IgD-negative memory B cell (primary cell): ENCODE measurements around the gene ALMS1. TPM values are rescaled to one million over a fixed set of nuclear protein-coding genes. Genes with fewer than 3 reads are reported as not detected.
"Not testable (repeated sequence)": the region's sequence is repeated elsewhere in the genome, so short reads cannot be mapped to it uniquely, and the experiment has no call there.

ENCODE experiments used
- H3K27ac Mint-ChIP-seq, 3 donors: one replicate each; pipeline ENCODE4 v1.8.0; 2020 to 2022; ENCODE audit warnings: mild to moderate bottlenecking in 3 of 3, mixed read lengths in 3 of 3, moderate library complexity in 1 of 3
- H3K27me3 Mint-ChIP-seq: one replicate; pipeline ENCODE4 v1.8.0; 2021; ENCODE audit warnings: mixed read lengths
- H3K36me3 Mint-ChIP-seq: one replicate; pipeline ENCODE4 v1.8.0; 2020; ENCODE audit warnings: mild to moderate bottlenecking, mixed read lengths
- H3K4me1 Mint-ChIP-seq, 3 donors: one replicate each; pipeline ENCODE4 v1.8.0; 2020 to 2022; ENCODE audit warnings: mixed read lengths in 3 of 3, mild to moderate bottlenecking in 1 of 3
- H3K4me3 Mint-ChIP-seq, 4 donors: one replicate each; pipeline ENCODE4 v1.8.0; 2020 to 2022; ENCODE audit warnings: mild to moderate bottlenecking in 4 of 4, mixed read lengths in 4 of 4, moderate library complexity in 3 of 4
- H3K9me3 Mint-ChIP-seq, 3 donors: one replicate each; pipeline ENCODE4 v1.8.0; 2020 to 2021; ENCODE audit warnings: mixed read lengths in 3 of 3, mild to moderate bottlenecking in 1 of 3
- polyA plus RNA-seq: library from polyadenylated mRNA; unstranded; fragments of 300-500 nt; fragmentation: Illumina TruSeq; gene quantifications from one replicate; pipeline ENCODE4 v1.2.3, GENCODE V29; 2021

ALMS1 gene
- polyA plus RNA-seq, 1 donor from 2014 or later, result 2.3 TPM

GRCh38 chr2:73603099-73603588, 217.5 kb downstream of the ALMS1 start:
- not testable (repeated sequence) for H3K4me1 Mint-ChIP-seq, H3K4me3 Mint-ChIP-seq, H3K9me3 Mint-ChIP-seq, H3K27ac Mint-ChIP-seq, H3K27me3 Mint-ChIP-seq
- peaks cover 14% of the 10 kb centered on the region for H3K36me3 Mint-ChIP-seq

- H3K4me1 Mint-ChIP-seq, H3K36me3 Mint-ChIP-seq, H3K9me3 Mint-ChIP-seq, H3K27me3 Mint-ChIP-seq, H3K27ac Mint-ChIP-seq, H3K4me3 Mint-ChIP-seq: not testable (repeated sequence)
Measured at GRCh38 chr2:73604589-73604988, 219.0 kb downstream of the ALMS1 start.

- no peaks in the 10 kb centered on the region for H3K9me3 Mint-ChIP-seq
- H3K4me3 Mint-ChIP-seq, result no peak overlapping the region
- no peaks in the 10 kb centered on the region for H3K4me1 Mint-ChIP-seq
- no peak overlapping the region for H3K27ac Mint-ChIP-seq
- H3K36me3 Mint-ChIP-seq, result peaks cover 7% of the 10 kb centered on the region
- H3K27me3 Mint-ChIP-seq, result no peaks in the 10 kb centered on the region
Measured at GRCh38 chr2:73610111-73610510, 224.5 kb downstream of the ALMS1 start.

- Mint-ChIP-seq H3K36me3 (peaks cover 4% of the 10 kb centered on the region), H3K4me1 (no peaks in the 10 kb centered on the region), H3K4me3 (no peak overlapping the region), H3K9me3 (no peaks in the 10 kb centered on the region), H3K27me3 (no peaks in the 10 kb centered on the region), H3K27ac (no peak overlapping the region)
Measured at GRCh38 chr2:73611193-73611592, 225.6 kb downstream of the ALMS1 start.

- no peak overlapping the region for H3K4me3 Mint-ChIP-seq
- no peaks in the 10 kb centered on the region for H3K27me3 Mint-ChIP-seq
- H3K36me3 Mint-ChIP-seq, result peaks cover 2% of the 10 kb centered on the region
- no peak overlapping the region for H3K27ac Mint-ChIP-seq
- no peaks in the 10 kb centered on the region for H3K4me1 Mint-ChIP-seq
- H3K9me3 Mint-ChIP-seq, result no peaks in the 10 kb centered on the region
Measured at GRCh38 chr2:73611867-73612266, 226.2 kb downstream of the ALMS1 start.

GRCh38 chr2:73614105-73614504, 228.5 kb downstream of the ALMS1 start:
- H3K4me1 Mint-ChIP-seq, result no peaks in the 10 kb centered on the region
- H3K36me3 Mint-ChIP-seq, result no peaks in the 10 kb centered on the region
- H3K9me3 Mint-ChIP-seq, result no peaks in the 10 kb centered on the region
- H3K27ac Mint-ChIP-seq, result no peak overlapping the region
- no peak overlapping the region for H3K4me3 Mint-ChIP-seq
- no peaks in the 10 kb centered on the region for H3K27me3 Mint-ChIP-seq

GRCh38 chr2:73614997-73615396, 229.4 kb downstream of the ALMS1 start:
- H3K27me3 Mint-ChIP-seq, result no peaks in the 10 kb centered on the region
- no peak overlapping the region for H3K4me3 Mint-ChIP-seq
- no peaks in the 10 kb centered on the region for H3K36me3 Mint-ChIP-seq
- no peaks in the 10 kb centered on the region for H3K4me1 Mint-ChIP-seq
- no peaks in the 10 kb centered on the region for H3K9me3 Mint-ChIP-seq
- H3K27ac Mint-ChIP-seq, result no peak overlapping the region

GRCh38 chr2:73619925-73620324, 234.3 kb downstream of the ALMS1 start:
- not testable (repeated sequence) for H3K4me3 Mint-ChIP-seq, H3K27me3 Mint-ChIP-seq, H3K36me3 Mint-ChIP-seq, H3K27ac Mint-ChIP-seq, H3K4me1 Mint-ChIP-seq, H3K9me3 Mint-ChIP-seq

- not testable (repeated sequence) for H3K4me1 Mint-ChIP-seq, H3K4me3 Mint-ChIP-seq, H3K27ac Mint-ChIP-seq, H3K36me3 Mint-ChIP-seq, H3K9me3 Mint-ChIP-seq, H3K27me3 Mint-ChIP-seq
Measured at GRCh38 chr2:73624036-73624435, 238.4 kb downstream of the ALMS1 start.

GRCh38 chr2:73624625-73625024, 239.0 kb downstream of the ALMS1 start:
- not testable (repeated sequence) for H3K27me3 Mint-ChIP-seq, H3K4me1 Mint-ChIP-seq, H3K4me3 Mint-ChIP-seq, H3K36me3 Mint-ChIP-seq, H3K27ac Mint-ChIP-seq, H3K9me3 Mint-ChIP-seq

GRCh38 chr2:73626237-73626636, 240.6 kb downstream of the ALMS1 start:
- H3K4me1 Mint-ChIP-seq, H3K4me3 Mint-ChIP-seq, H3K9me3 Mint-ChIP-seq, H3K27ac Mint-ChIP-seq, H3K36me3 Mint-ChIP-seq, H3K27me3 Mint-ChIP-seq: not testable (repeated sequence)

GRCh38 chr2:73628493-73628892, 242.9 kb downstream of the ALMS1 start:
- H3K27me3 Mint-ChIP-seq, H3K27ac Mint-ChIP-seq, H3K4me1 Mint-ChIP-seq, H3K9me3 Mint-ChIP-seq, H3K4me3 Mint-ChIP-seq, H3K36me3 Mint-ChIP-seq: not testable (repeated sequence)

GRCh38 chr2:73630662-73631266, 245.1 kb downstream of the ALMS1 start:
- not testable (repeated sequence) for H3K9me3 Mint-ChIP-seq, H3K4me3 Mint-ChIP-seq, H3K27me3 Mint-ChIP-seq, H3K27ac Mint-ChIP-seq, H3K4me1 Mint-ChIP-seq, H3K36me3 Mint-ChIP-seq

GRCh38 chr2:73636977-73637376, 251.3 kb downstream of the ALMS1 start:
- not testable (repeated sequence) for H3K4me1 Mint-ChIP-seq, H3K4me3 Mint-ChIP-seq, H3K9me3 Mint-ChIP-seq, H3K36me3 Mint-ChIP-seq, H3K27me3 Mint-ChIP-seq, H3K27ac Mint-ChIP-seq

GRCh38 chr2:73638429-73638828, 252.8 kb downstream of the ALMS1 start:
- Mint-ChIP-seq H3K27me3 (peaks cover 4% of the 10 kb centered on the region), H3K4me3 (no peak overlapping the region), H3K4me1 (no peaks in the 10 kb centered on the region), H3K27ac (no peak overlapping the region), H3K36me3 (no peaks in the 10 kb centered on the region), H3K9me3 (peaks cover 0 to 3% (median 0%) of the 10 kb centered on the region in 3 donors)

GRCh38 chr2:73640511-73640911, 254.9 kb downstream of the ALMS1 start:
- Mint-ChIP-seq H3K27me3 (peaks cover 10% of the 10 kb centered on the region), H3K4me3 (no peak overlapping the region), H3K4me1 (no peaks in the 10 kb centered on the region), H3K9me3 (peaks cover 0 to 5% (median 0%) of the 10 kb centered on the region in 3 donors), H3K36me3 (peaks cover 3% of the 10 kb centered on the region), H3K27ac (no peak overlapping the region)
